ENCODE data around the gene SH3PXD2B.

SH3PXD2B gene

DNA sequence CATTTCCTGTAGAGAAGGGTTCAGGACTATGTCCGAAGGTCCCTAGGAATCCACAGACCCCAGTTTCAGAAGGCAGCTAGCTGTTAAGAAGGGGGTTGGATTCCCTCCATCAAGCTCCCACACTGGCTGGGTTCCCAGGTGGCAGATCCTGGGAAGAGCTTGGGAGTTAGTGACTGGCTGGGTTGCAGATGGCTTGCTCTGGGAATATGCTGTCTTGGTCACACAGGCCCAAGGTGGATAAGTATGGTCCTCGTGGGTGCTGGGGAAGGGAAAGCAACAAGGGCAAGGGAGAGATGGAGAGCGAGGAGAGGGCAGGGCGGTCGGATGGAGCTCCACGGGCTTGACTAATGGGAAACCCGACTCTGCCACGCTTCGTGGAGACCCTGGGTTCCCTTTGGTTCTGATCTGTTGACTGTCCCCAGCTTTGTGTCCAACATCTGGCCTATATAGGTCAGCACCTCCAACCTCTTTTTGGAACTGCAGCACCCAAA, 17.4 kb downstream of the SH3PXD2B start:
- DNase-seq (ENCODE audit: low spot score), result no peak

DNA sequence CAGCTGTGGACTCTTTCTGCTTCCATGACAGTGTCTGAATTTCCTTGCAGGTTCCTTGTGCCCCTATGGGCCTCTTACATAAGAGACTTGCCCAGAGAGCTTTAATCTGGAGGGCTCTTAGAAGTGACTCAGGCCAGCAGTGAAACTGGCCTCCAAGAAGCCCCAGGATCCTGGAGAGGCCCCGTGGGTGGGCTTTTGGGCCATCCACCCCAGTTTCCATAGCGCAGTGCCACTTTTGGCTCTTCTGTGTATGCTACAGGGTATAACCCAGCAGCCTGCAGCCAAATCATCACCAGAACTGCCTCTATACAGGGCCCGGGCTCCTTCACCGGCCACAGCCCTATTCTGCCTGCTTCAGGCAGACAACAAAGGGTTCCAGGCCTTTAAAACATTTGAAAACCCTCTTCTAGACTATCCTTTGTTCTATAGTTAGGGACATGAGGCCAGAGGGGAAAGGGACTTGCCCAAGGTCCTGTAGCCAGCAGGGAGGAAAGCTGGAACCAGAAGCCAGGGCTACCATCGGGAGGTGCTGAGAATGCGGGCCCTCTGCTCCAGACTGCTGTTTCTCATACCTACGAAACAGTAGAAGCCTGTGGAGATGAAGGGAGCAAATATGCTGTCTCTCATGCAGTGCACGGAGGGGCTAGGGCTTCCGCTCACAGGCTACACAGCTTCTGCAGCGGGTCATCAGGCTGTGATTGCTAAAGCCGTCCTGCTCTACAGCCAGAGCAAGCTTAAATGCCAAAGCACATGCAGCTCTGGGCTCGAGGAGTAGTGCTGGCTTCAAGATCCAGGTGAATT, 18.0 kb downstream of the SH3PXD2B start:
- no peak for DNase-seq (ENCODE audit: low spot score)

DNA sequence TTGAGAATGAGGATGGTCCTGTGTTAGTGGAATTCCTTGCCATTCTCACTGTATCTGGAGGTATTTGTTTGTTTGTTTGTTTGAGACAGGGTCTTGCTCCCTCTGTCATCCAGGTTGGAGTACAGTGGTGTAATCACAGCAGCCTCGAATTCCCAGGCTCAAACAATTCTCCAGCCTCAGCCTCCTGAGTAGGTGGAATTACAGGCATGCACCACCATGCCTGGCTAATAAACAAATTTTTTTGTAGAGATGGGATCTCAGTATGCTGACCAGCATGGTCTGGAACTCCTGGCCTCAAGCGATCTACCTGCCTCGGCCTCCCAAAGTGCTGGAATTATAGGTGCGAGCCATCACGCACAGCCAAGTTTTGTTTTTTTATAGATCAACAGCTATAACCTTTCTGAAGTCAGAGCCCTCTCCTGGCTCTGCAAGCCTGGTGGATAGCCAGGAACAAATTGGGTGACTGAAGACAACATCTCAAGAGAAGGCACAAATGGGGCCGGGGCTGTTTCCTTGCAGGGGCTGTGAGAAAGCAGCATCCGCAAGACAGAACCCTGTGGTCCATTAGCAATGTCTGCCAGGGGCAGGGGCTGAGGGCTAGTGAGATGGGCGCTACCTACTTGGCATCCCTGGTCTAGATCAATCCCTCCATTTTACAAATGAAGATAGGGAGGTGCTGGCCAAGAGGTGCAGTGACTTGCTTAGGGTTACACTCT, 18.8 kb downstream of the SH3PXD2B start:
- no peak for DNase-seq (ENCODE audit: low spot score)

DNA sequence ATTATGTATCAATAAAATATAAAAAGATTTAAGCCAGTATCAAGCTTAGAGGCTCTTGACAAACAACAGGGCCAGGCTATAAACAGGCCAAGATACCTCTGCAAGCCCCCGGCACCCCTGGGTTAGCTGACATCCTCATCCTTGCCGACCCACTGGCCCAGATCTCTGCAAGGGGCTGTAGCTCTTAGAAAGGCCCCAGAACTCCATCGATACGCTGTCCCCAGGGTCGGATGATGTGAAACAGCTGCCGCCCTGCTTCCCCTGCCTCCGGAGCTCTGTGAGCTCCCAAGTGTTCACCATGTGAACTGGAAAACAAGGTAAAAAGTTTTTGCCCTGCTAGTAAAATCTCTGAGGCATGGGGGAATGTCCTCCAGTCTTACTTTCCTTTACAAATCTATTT, 20.1 kb downstream of the SH3PXD2B start:
- DNase-seq (ENCODE audit: low spot score), result no peak

DNA sequence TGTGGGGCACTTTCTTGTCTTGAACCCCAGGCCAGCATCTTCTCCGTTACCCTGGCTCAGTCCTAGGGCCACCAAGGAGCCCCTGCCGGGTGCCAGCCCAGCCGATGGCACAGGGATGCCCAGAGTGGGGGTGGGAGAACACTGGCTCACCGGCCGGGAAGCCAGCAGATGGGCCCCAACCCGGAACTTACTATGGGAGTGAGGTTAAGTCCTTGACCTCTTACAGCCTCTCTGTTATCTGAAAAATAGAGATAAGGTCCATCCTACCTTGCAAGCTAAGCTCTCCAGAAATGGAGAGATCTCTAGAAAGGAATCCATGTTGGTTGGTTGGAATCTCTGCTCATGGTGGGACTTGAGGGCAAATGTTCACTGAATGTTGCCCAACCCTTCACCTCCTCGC, 20.8 kb downstream of the SH3PXD2B start:
- no peak for DNase-seq (ENCODE audit: low spot score)

GRCh38 chr5:172433071-172433470, 21.3 kb downstream of the SH3PXD2B start:
- no peak for DNase-seq (ENCODE audit: low spot score)

- no peak for DNase-seq (ENCODE audit: low spot score)
Observed at GRCh38 chr5:172430354-172430753, 24.0 kb downstream of the SH3PXD2B start.

DNA sequence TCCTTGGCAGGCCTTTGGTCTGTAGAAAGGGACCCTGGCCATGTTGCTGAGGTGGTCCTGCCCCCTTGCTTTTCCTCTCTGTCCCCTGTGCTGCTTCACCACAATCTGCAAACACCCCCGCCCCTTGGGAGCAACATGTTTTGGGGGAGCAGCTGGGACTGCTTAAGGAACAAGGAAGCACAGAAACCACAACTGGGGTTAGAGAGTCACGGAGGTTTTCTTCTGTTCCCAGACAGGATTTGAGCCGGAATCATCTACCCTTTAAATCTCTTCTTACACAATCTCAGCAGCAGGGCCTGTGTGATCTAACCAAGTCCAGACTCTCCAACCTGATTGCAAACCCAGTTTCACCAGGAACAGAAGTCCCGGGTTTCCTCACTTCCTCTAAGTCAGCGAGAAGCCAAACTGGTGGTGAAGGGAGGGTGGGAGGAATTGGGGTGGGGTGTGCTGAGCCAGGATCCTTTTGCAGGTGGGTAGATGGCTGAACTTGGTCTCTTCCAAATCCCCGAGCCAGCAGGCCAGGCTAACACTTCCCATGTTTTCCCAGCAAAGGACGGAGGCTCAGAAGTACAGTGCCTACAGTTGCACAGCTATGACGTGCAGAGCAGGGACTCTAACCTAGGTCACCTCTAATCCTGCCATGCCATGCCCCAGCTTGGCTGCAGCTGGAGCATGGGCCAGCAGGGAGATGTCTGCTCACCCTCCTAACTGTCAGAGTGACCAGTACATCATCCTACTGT, 25.0 kb downstream of the SH3PXD2B start:
- no peak for DNase-seq (ENCODE audit: low spot score)

- no peak for DNase-seq (ENCODE audit: low spot score)
Observed at GRCh38 chr5:172428224-172429166, 25.8 kb downstream of the SH3PXD2B start.

DNA sequence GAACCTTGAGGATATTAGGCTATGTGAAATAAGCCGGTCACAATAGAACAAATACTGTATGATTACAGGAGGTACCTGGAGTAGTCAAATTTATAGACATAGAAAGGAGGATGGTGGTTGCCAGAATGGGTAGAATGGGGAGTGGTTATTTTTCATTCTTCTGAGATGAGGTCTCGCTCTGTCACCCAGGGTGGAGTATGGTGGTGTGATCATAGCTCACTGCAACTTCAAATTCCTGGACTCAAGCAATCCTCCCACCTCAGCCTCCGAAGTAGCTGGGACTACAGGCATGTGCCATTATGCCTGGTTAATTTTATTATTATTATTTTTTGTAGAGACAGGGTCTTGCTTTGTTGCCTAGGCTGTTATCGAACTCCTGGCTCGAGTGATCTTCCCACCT, 27.1 kb downstream of the SH3PXD2B start:
- no peak for DNase-seq (ENCODE audit: low spot score)

DNA sequence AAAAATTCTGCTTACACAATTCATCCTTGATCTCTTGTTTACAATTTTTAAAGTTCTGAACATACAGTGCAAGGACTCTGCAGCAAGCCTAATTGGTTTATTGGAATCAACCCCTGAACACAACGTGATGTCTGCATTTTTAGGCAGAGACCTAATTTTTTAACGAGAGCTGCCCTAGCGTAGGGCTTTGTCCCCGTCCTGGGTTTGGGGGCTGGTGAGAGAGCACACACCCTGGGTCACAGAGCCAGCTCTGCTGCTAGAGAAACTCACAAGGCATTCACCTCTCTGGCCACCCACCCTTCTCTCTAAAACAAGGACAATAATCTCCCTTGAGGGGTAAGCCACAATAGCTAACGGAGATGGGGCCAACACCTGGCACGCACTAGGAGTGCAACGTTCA, 28.2 kb downstream of the SH3PXD2B start:
- DNase-seq (ENCODE audit: low spot score), result no peak

- no peak for DNase-seq (ENCODE audit: low spot score)
Observed at GRCh38 chr5:172425402-172425801, 28.9 kb downstream of the SH3PXD2B start.

GRCh38 chr5:172424808-172425207, 29.5 kb downstream of the SH3PXD2B start:
- no peak for DNase-seq (ENCODE audit: low spot score)

- no peak for DNase-seq (ENCODE audit: low spot score)
Observed at GRCh38 chr5:172424111-172424490, 30.2 kb downstream of the SH3PXD2B start.

DNA sequence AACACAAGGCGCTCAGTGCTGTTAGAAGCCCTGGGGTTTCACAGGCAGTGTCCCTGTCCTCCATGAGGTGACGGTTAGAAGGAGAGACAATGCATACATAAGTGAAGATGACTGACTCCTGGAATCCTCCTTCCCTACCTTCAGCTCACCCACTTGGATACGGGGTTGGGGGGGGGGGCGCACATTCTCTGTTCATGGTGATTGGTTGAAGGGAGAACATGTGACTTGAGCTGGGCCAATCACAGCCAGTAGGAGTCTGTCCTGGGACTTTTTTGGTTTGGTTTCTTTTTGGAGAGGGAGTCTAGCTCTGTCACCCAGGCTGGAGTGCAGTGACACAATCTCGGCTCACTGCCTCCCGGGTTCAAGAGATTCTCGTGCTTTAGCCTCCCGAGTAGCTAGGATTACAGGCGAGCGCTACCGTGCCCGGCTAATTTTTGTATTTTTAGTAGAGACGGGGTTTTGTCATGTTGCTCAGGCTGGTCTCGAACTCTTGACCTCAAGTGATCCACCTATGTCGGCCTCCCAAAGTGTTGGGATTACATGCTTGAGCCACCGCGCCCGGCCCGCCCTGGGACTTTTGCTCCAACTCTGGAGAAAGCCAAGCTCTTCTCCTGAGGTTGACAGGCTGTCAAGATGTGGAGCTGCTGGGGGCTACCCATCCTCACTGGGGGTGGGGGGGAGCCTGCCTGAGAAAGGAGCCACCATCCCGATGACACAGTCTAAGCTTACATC, 30.8 kb downstream of the SH3PXD2B start:
- no peak for DNase-seq (ENCODE audit: low spot score)

DNA sequence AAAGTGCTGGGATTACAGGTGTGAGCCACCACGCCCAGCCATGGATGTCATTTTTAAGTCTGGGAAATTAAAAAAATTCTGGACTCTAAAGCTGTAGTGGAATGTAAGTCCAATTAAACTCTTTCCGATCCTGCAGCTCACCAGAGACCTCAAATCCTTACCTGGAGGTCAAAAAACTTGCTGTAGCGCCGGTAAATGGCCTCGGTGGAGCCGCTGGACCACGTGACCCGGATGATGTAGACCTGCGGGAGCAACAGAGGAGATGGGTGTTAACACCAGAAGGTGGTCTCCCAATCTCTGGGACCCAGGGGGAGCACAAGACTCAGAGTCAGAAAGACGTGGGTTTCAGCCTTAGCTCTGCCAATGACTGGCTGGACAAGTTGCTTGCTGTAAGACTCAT, 32.1 kb downstream of the SH3PXD2B start:
- DNase-seq (ENCODE audit: low spot score), result no peak

DNA sequence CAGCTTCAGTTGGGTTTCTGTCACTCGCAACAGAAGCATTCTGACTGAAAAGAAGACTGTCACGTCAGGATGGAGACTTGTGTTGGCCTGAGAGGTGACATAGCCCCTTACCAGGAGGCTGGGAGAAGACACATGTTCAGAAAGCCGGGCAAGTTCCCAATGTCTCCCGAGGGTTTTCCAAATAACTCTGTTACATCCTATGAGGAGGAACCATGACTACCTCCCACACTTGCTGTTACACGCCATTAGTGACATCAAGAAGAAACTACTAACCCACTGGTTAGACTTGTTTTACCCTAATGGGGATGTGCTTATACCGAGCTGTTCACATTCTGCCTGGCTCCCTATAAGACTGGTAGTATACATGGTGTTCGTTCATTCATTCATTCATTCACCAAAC, 33.3 kb downstream of the SH3PXD2B start:
- no peak for DNase-seq (ENCODE audit: low spot score)

DNA sequence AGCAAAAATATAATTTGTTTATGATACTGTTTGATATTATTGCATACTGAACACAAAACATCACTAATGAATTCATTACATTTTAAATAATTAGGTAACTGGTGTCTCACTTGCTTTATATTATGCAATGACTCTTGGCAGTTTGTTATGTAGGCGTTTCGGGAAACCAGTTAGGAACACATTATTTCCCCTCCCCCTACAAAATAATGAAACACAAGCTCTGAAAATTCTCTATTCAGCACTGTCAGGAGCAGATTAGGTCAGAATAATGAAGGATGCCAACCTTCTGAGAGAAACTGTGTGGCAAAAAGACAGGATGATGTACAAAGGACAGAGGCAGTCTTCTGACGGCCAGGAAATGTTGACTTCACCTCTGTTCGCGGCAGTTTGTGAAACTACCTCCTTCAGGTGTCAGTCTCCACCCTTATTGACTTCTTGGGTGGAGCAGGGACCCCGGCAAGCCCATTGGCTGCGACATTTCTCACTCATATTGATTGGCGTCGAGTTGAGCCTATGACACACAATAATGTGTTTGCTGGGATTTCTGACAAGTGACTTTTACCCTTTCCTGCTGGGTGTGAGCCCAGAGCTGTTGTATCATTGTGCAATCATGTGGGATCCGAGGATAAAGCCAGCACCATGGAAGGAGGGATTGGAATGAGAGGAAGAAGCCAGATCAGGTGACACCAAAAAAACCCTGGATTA, 33.9 kb downstream of the SH3PXD2B start:
- peak; percentile 23 for DNase-seq (ENCODE audit: low spot score)

GRCh38 chr5:172418862-172419814, 35.2 kb downstream of the SH3PXD2B start:
- no peak for DNase-seq (ENCODE audit: low spot score)

All from RKO (cell line).